ENCODE data around the gene LYPD5. TPM values are rescaled to one million over a fixed set of nuclear protein-coding genes. Genes with fewer than 3 reads are reported as not detected.

Gene LYPD5
- total RNA-seq, 1 donor from 2014 or later = not detected

DNA sequence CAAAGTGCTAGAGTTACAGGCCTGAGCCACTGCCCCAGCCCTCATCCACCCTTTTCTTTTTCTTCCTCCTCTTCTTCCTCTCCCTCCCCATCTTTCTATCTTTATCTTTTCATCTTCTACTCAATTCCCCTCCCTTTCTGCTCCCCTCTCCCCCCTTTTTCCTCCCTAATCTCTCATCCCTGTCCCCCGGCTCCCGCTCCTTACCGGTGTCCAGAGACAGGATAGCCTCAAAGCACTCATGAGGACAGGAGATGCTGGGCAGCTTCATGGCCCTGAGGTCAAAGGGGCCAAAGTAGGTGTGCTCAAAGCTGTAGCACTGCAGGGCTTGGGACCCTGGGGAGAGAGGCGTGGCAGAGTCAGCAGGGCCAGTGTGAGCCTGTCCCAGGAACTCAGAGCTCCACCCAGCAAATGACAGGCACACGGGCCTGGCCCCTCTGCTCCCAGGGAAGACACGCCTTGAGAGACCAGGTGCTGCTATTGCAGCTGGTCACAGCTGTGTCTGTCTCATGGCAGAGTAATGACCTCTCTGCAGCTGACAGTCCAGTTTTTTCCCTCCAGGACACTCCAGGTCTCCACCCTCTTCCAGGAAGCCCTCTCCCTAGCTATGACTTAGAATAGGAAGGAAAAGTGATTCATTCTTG, 2.6 kb downstream of the LYPD5 start:
- no peak for TF ChIP-seq EZH2 (IDR thresholded peaks at IDR 0.05; ENCODE audit: insufficient read depth, low read length)
- TF ChIP-seq, protein P1, sequence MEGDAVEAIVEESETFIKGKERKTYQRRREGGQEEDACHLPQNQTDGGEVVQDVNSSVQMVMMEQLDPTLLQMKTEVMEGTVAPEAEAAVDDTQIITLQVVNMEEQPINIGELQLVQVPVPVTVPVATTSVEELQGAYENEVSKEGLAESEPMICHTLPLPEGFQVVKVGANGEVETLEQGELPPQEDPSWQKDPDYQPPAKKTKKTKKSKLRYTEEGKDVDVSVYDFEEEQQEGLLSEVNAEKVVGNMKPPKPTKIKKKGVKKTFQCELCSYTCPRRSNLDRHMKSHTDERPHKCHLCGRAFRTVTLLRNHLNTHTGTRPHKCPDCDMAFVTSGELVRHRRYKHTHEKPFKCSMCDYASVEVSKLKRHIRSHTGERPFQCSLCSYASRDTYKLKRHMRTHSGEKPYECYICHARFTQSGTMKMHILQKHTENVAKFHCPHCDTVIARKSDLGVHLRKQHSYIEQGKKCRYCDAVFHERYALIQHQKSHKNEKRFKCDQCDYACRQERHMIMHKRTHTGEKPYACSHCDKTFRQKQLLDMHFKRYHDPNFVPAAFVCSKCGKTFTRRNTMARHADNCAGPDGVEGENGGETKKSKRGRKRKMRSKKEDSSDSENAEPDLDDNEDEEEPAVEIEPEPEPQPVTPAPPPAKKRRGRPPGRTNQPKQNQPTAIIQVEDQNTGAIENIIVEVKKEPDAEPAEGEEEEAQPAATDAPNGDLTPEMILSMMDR (IDR thresholded peaks at IDR 0.05; ENCODE audit: insufficient read depth, low read depth, low read length) = no peak
- peaks cover 55% of the 10 kb centered on the region for H3K27me3 Mint-ChIP-seq (ENCODE audit: low read depth, unreplicated experiment)
- Histone ChIP-seq H3K27ac (ENCODE audit: low read depth, low read length) (no peak overlapping the region), H3K4me2 (ENCODE audit: low read length) (no peak overlapping the region), H4K20me1 (ENCODE audit: insufficient read depth, low read length) (no peaks in the 10 kb centered on the region), H3K4me1 (ENCODE audit: insufficient read depth, low read length) (peaks cover 6% of the 10 kb centered on the region), H3K4me3 (ENCODE audit: insufficient read depth, low read depth, low read length) (no peak overlapping the region), H3K9ac (ENCODE audit: low read length) (no peak overlapping the region), H3K79me2 (ENCODE audit: insufficient read depth, low read length) (no peaks in the 10 kb centered on the region), H3K36me3 (ENCODE audit: insufficient read depth, low read length) (no peaks in the 10 kb centered on the region), H2AFZ (ENCODE audit: low read depth, low read length) (no peak overlapping the region), H3K9me3 (ENCODE audit: insufficient read depth, low read depth, low read length) (peaks cover 4% of the 10 kb centered on the region), H3K27me3 (ENCODE audit: insufficient read depth, low read length) (peaks cover 19% of the 10 kb centered on the region)
- H3K4me3 Mint-ChIP-seq (ENCODE audit: unreplicated experiment) = no peak overlapping the region
- DNase-seq (ENCODE audit: low read depth) (no peak), FAIRE-seq (no peak)
- no peaks in the 10 kb centered on the region for H3K4me1 Mint-ChIP-seq (ENCODE audit: low read depth, unreplicated experiment)
- H3K36me3 Mint-ChIP-seq (ENCODE audit: low read depth, unreplicated experiment) = no peaks in the 10 kb centered on the region
- peaks cover 10% of the 10 kb centered on the region for H3K9me3 Mint-ChIP-seq (ENCODE audit: unreplicated experiment)
- no peak overlapping the region for H3K27ac Mint-ChIP-seq (ENCODE audit: unreplicated experiment)

DNA sequence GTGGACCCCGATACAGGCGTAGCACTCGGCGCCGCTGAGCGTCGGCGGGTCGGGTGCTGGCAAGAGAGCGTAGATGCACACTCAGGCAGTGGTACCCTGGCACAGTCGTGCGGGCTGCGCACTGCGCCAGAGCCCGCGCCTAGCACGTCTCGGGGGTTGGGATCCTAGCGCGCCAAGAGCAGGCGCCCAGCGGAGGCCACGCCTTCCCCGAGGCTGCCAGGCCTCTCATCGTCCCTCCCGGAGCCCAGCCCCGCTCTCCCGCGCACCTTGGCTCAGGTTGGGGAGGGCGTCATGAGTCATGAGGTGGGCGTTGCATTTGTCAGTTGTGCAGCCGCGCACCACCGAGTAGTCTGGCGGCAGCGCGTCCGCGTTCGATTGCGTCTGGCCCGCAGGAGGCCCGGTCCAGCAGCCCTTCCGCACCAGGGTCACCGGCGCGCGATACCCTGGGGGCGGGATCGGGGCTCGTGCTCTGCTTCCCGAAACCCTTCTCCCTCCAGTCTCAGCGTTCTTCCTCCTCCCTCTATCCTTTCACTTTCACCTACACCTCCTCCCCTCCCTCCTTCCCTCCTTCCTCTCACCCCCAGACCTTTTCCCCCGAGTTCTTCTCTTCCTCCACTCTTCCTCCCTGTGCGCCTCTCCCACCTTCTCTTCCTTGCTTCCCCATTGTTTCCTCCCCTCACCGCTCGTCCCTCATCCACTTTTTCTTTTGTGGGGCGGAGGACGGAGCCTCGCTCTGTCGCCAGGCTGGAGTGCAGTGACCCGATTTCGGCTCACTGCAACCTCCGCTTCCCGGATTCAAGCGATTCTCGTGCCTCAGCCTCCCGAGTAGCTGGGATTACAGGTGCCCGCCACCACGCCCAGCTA, 3.5 kb downstream of the LYPD5 start:
- Mint-ChIP-seq H3K27me3 (ENCODE audit: low read depth, unreplicated experiment) (peaks cover 56% of the 10 kb centered on the region), H3K27ac (ENCODE audit: unreplicated experiment) (no peak overlapping the region), H3K9me3 (ENCODE audit: unreplicated experiment) (peaks cover 10% of the 10 kb centered on the region), H3K4me3 (ENCODE audit: unreplicated experiment) (no peak overlapping the region), H3K36me3 (ENCODE audit: low read depth, unreplicated experiment) (no peaks in the 10 kb centered on the region), H3K4me1 (ENCODE audit: low read depth, unreplicated experiment) (no peaks in the 10 kb centered on the region)
- Histone ChIP-seq H3K4me3 (ENCODE audit: insufficient read depth, low read depth, low read length) (peak overlapping the region; percentile 51), H3K4me2 (ENCODE audit: low read length) (peak overlapping the region; percentile 88), H3K27me3 (ENCODE audit: insufficient read depth, low read length) (peaks cover 22% of the 10 kb centered on the region), H2AFZ (ENCODE audit: low read depth, low read length) (peak overlapping the region; percentile 75), H3K79me2 (ENCODE audit: insufficient read depth, low read length) (no peaks in the 10 kb centered on the region), H4K20me1 (ENCODE audit: insufficient read depth, low read length) (no peaks in the 10 kb centered on the region), H3K27ac (ENCODE audit: low read depth, low read length) (no peak overlapping the region), H3K9me3 (ENCODE audit: insufficient read depth, low read depth, low read length) (peaks cover 4% of the 10 kb centered on the region), H3K4me1 (ENCODE audit: insufficient read depth, low read length) (peaks cover 6% of the 10 kb centered on the region), H3K9ac (ENCODE audit: low read length) (peak overlapping the region; percentile 41), H3K36me3 (ENCODE audit: insufficient read depth, low read length) (no peaks in the 10 kb centered on the region)
- DNase-seq (ENCODE audit: low read depth) (no peak), FAIRE-seq (no peak)
- TF ChIP-seq, protein P1 (IDR thresholded peaks at IDR 0.05; ENCODE audit: insufficient read depth, low read depth, low read length) = no peak
- TF ChIP-seq EZH2 (IDR thresholded peaks at IDR 0.05; ENCODE audit: insufficient read depth, low read length) = no peak

All from astrocyte (in vitro differentiated cells and primary cell).